Suprapubic skin (tissue), 4 donors: ENCODE measurements around the gene EGFR. TPM values are rescaled to one million over a fixed set of nuclear protein-coding genes. Genes with fewer than 3 reads are reported as not detected.

Experiments used
- DNase-seq, 2 donors: peaks; one replicate each; pipeline ENCODE4 v3.0.0-alpha.2; 2019; ENCODE audit warnings: low spot score in 2 of 2
- H3K27ac ChIP-seq: fragments of 200-600 bp; sonication (generic); one replicate; pipeline ENCODE4 v1.5.1; 2019
- H3K27me3 ChIP-seq: fragments of 200-600 bp; sonication (generic); one replicate; pipeline ENCODE4 v1.5.1; 2019
- H3K36me3 ChIP-seq: fragments of 200-600 bp; sonication (generic); one replicate; pipeline ENCODE4 v1.5.1; 2019
- H3K4me1 ChIP-seq: fragments of 200-600 bp; sonication (generic); one replicate; pipeline ENCODE4 v1.5.1; 2019
- H3K4me3 ChIP-seq: fragments of 200-600 bp; sonication (generic); one replicate; pipeline ENCODE4 v1.5.1; 2019; ENCODE audit warnings: mild to moderate bottlenecking
- H3K9me3 ChIP-seq: fragments of 200-600 bp; sonication (generic); one replicate; pipeline ENCODE4 v1.5.1; 2019
- EP300 ChIP-seq: sonication (generic); formaldehyde crosslinking; IDR thresholded peaks from one replicate; pipeline ENCODE4 v1.6.1; 2017; ENCODE audit warnings: antibody characterized with exemption
- POLR2A ChIP-seq, 2 donors: fragments of 450-650 bp; IDR thresholded peaks; one replicate each; pipeline ENCODE4 v1.6.1; 2017; ENCODE audit warnings: antibody characterized with exemption in 2 of 2, mild to moderate bottlenecking in 2 of 2, moderate library complexity in 2 of 2
- POLR2AphosphoS5 ChIP-seq, 3 donors: sonication (generic); formaldehyde crosslinking; IDR thresholded peaks; one replicate each; pipeline ENCODE4 v1.6.1; 2017; ENCODE audit warnings: antibody characterized with exemption in 3 of 3
- WGBS: methylation state at CpG from one replicate; pipeline ENCODE4 v1.1.5; 2018; 5-methylcytosine and 5-hydroxymethylcytosine counted together
- total RNA-seq, 4 donors: library from RNA; depleted of rRNA; stranded (reverse); fragments of >200 nt; gene quantifications; one replicate each; pipeline ENCODE4 v1.1.0, GENCODE V29; 2016
- TF ChIP-seq, protein P1 (sequence below), 2 donors: fragments of 200-600 bp in 1 of 2; fragments of 450-650 bp in 1 of 2; sonication (generic) in 1 of 2; IDR thresholded peaks; one replicate each; pipeline ENCODE4 v1.5.1; 2016 to 2019; ENCODE audit warnings: antibody characterized with exemption in 2 of 2, mild to moderate bottlenecking in 1 of 2, moderate library complexity in 1 of 2

EGFR gene
- total RNA-seq, 4 donors from 2014 or later = 231 to 341 (median 271) TPM

DNA sequence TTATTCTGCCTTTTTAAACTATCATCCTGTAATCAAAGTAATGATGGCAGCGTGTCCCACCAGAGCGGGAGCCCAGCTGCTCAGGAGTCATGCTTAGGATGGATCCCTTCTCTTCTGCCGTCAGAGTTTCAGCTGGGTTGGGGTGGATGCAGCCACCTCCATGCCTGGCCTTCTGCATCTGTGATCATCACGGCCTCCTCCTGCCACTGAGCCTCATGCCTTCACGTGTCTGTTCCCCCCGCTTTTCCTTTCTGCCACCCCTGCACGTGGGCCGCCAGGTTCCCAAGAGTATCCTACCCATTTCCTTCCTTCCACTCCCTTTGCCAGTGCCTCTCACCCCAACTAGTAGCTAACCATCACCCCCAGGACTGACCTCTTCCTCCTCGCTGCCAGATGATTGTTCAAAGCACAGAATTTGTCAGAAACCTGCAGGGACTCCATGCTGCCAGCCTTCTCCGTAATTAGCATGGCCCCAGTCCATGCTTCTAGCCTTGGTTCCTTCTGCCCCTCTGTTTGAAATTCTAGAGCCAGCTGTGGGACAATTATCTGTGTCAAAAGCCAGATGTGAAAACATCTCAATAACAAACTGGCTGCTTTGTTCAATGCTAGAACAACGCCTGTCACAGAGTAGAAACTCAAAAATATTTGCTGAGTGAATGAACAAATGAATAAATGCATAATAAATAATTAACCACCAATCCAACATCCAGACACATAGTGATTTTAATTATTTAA is 151.7 kb downstream of the EGFR start:
- no peaks in the 10 kb centered on the region for H3K4me1 ChIP-seq
- 80% methylated on average over 11 of the region's 11 CpGs for WGBS
- H3K27me3 ChIP-seq = no peaks in the 10 kb centered on the region
- TF ChIP-seq POLR2A (IDR thresholded peaks at IDR 0.05) = no peak
- no peak for TF ChIP-seq POLR2AphosphoS5 (IDR thresholded peaks at IDR 0.05)
- no peak for TF ChIP-seq EP300
- TF ChIP-seq, protein P1, sequence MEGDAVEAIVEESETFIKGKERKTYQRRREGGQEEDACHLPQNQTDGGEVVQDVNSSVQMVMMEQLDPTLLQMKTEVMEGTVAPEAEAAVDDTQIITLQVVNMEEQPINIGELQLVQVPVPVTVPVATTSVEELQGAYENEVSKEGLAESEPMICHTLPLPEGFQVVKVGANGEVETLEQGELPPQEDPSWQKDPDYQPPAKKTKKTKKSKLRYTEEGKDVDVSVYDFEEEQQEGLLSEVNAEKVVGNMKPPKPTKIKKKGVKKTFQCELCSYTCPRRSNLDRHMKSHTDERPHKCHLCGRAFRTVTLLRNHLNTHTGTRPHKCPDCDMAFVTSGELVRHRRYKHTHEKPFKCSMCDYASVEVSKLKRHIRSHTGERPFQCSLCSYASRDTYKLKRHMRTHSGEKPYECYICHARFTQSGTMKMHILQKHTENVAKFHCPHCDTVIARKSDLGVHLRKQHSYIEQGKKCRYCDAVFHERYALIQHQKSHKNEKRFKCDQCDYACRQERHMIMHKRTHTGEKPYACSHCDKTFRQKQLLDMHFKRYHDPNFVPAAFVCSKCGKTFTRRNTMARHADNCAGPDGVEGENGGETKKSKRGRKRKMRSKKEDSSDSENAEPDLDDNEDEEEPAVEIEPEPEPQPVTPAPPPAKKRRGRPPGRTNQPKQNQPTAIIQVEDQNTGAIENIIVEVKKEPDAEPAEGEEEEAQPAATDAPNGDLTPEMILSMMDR (IDR thresholded peaks at IDR 0.05) = no peak
- DNase-seq = no peak
- H3K27ac ChIP-seq = no peak overlapping the region
- peaks cover 92% of the 10 kb centered on the region for H3K36me3 ChIP-seq
- no peaks in the 10 kb centered on the region for H3K9me3 ChIP-seq
- no peak overlapping the region for H3K4me3 ChIP-seq

DNA sequence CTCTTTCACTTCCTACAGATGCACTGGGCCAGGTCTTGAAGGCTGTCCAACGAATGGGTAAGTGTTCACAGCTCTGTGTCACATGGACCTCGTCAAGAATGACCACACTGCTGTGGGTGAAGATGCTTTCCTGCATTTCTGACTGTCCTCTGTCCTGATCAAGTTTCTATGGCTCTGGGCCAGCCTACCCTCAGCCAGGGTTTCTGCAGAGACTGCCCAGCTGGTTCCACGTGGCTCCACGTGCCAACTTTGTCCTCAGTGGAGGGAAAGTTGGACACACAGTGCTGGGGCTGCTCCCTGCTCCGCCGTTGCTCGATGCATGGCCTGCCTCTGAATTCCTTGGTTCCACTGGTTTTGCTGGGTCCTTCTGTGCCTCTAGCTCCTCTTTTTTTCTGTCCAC is 152.3 kb downstream of the EGFR start:
- 82% methylated on average over 7 of the region's 7 CpGs for WGBS
- Histone ChIP-seq H3K9me3 (no peaks in the 10 kb centered on the region), H3K27ac (no peak overlapping the region), H3K36me3 (peaks cover 86% of the 10 kb centered on the region), H3K27me3 (no peaks in the 10 kb centered on the region), H3K4me3 (no peak overlapping the region), H3K4me1 (no peaks in the 10 kb centered on the region)
- no peak for DNase-seq
- TF ChIP-seq POLR2AphosphoS5 (IDR thresholded peaks at IDR 0.05) = no peak

DNA sequence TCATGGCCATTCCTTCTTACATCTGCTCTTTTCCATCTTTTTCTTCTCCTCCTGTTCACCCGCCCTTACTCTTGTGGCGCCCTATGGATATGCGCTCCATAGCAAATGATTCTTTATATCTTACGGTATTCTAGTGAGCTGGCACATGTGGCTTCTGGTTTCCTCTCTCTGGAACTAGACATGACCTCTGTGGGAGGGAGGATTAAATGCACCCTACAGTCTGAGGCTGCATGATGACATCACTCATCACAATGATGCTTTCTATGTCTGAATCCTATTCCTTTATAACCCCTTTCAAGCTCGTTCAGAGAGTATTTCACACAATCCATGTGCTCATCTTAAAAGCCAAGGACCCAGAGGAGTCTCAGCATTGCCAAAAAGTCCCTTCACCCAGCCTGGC is 153.3 kb downstream of the EGFR start:
- WGBS = 91% methylated on average over 5 of the region's 5 CpGs
- no peaks in the 10 kb centered on the region for H3K27me3 ChIP-seq
- TF ChIP-seq EP300 (no peak), POLR2A (IDR thresholded peaks at IDR 0.05) (no peak), POLR2AphosphoS5 (IDR thresholded peaks at IDR 0.05) (no peak)
- TF ChIP-seq, protein P1 (IDR thresholded peaks at IDR 0.05) = no peak
- no peak for DNase-seq
- peaks cover 3% of the 10 kb centered on the region for H3K4me1 ChIP-seq
- H3K9me3 ChIP-seq = no peaks in the 10 kb centered on the region
- peaks cover 79% of the 10 kb centered on the region for H3K36me3 ChIP-seq
- no peak overlapping the region for H3K27ac ChIP-seq
- H3K4me3 ChIP-seq = no peak overlapping the region

DNA sequence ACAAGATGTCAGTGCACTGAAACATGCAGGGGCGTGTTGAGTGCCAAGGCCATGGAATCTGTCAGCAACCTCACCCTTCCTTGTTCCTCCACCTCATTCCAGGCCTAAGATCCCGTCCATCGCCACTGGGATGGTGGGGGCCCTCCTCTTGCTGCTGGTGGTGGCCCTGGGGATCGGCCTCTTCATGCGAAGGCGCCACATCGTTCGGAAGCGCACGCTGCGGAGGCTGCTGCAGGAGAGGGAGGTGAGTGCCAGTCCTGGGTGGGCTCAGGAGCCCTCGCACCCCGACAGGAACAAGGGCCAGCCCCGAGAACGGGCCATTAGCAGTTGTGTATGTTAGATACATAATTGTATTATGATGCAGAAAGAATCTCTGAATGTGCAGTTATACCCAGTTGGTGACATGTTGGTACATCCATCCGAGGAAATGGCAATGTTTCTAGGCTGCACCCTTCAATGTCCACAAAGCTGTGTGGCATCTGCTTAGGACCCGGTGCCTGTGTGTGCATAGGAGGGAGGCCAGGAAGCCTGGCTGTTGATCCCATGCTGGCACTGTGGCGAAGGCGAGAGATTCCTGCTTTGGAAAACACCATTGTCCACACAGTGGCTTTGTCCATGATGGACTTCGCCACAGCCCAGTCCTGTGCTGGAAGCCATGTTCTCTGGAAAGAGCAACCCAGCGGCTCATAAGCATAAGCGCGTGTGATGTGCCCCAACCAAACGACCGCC is 154.2 kb downstream of the EGFR start:
- Histone ChIP-seq H3K27me3 (no peaks in the 10 kb centered on the region), H3K4me3 (no peak overlapping the region), H3K9me3 (no peaks in the 10 kb centered on the region), H3K36me3 (peaks cover 84% of the 10 kb centered on the region), H3K27ac (no peak overlapping the region), H3K4me1 (peaks cover 12% of the 10 kb centered on the region)
- 94% methylated on average over 22 of the region's 25 CpGs for WGBS
- no peak for TF ChIP-seq EP300
- TF ChIP-seq POLR2A (IDR thresholded peaks at IDR 0.05) = no peak
- no peak for TF ChIP-seq POLR2AphosphoS5 (IDR thresholded peaks at IDR 0.05)
- TF ChIP-seq, protein P1 (IDR thresholded peaks at IDR 0.05) = no peak
- no peak for DNase-seq

DNA sequence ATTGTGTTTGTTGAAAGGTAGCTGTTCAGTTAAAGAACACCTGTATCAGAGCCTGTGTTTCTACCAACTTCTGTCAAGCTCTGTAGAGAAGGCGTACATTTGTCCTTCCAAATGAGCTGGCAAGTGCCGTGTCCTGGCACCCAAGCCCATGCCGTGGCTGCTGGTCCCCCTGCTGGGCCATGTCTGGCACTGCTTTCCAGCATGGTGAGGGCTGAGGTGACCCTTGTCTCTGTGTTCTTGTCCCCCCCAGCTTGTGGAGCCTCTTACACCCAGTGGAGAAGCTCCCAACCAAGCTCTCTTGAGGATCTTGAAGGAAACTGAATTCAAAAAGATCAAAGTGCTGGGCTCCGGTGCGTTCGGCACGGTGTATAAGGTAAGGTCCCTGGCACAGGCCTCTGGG is 154.9 kb downstream of the EGFR start:
- no peaks in the 10 kb centered on the region for H3K27me3 ChIP-seq
- DNase-seq = no peak
- WGBS = 95% methylated on average over 7 of the region's 7 CpGs
- H3K27ac ChIP-seq = no peak overlapping the region
- peaks cover 16% of the 10 kb centered on the region for H3K4me1 ChIP-seq
- no peaks in the 10 kb centered on the region for H3K9me3 ChIP-seq
- no peak for TF ChIP-seq EP300
- TF ChIP-seq POLR2A (IDR thresholded peaks at IDR 0.05) = no peak
- TF ChIP-seq, protein P1 (IDR thresholded peaks at IDR 0.05) = no peak
- no peak for TF ChIP-seq POLR2AphosphoS5 (IDR thresholded peaks at IDR 0.05)
- peaks cover 85% of the 10 kb centered on the region for H3K36me3 ChIP-seq
- H3K4me3 ChIP-seq = no peak overlapping the region
